GM18873 (cell line): ENCODE measurements around the gene MOCS3.

Experiments
- ATAC-seq: cut with Tn5 transposase; IDR thresholded peaks from one replicate; pipeline ENCODE4 v1.9.1; 2021; ENCODE audit warnings: mild to moderate bottlenecking, moderate library complexity, moderate number of reproducible peaks; ENCODE audit not compliant: unreplicated experiment, low FRiP score

The MOCS3 gene

DNA sequence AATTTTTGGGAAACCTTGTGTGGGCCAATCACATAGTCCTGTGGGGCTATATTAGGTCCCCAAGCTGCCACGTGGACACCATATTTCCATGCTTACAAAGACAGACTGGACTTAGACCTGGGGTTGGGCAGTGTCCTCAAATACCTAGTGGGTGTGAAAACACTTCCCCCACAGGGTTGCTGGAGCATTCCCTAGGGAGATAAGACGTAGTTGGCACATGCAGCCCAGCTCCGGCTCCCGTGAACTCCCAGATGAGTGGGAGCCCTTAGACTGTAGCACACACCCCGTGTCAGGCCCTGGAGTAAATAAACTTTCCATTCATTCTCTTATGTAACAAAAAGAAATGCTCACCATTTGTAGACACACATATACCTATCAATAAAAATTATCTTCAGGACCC is 50.1 kb downstream of the MOCS3 start:
- no peak for ATAC-seq

DNA sequence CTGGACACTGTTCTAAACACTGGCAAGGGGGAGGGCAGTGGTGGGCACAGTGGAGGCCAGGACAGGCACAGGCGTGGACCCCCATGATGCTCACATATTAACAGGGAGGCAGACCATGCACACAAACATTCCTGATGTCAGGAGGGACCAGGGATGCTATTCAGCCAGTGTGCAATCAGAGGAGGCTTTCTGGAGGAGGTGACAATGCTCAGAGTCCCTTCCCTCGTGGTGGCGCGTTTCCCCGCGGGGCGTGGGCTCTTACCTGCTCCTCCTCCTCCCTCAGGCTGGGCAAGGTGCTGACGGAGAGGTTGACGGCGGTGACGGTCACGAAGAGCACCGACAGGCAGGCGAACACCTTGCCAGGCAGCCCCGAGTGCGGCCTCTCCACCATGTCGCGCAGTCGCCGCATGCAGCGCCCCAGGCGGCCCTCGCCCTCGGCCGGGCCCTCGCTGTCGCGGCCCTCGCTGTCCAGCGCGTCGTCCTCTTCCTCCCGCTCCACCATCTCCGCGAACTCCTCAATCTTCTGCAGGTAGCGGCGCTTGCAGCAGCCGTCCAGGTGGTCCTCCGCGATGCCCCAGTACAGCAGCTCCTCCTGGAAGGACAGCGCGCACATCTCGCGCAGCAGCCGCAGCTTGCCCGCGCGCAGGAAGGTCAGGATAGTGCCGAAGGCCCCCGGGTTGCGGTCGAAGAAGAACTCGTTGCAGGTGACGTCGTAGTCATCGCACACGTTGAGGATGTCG is 50.9 kb downstream of the MOCS3 start:
- ATAC-seq = no peak

DNA sequence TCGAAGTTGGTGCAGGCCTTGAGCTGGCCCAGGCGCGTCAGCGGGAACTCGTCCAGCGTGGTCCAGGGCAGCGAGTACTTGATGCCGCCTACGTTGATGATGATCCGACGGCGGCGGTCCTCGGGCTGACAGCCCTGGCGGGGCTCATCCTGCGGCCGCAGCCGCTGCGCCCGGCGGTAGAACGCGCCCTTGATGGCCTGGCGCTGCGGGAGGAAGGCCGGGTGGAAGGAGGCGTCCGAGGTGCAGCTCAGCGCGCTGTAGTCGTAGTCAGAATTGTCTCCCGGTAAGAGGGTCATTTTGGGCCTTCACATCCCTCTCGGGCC is 51.4 kb downstream of the MOCS3 start:
- no peak for ATAC-seq

DNA sequence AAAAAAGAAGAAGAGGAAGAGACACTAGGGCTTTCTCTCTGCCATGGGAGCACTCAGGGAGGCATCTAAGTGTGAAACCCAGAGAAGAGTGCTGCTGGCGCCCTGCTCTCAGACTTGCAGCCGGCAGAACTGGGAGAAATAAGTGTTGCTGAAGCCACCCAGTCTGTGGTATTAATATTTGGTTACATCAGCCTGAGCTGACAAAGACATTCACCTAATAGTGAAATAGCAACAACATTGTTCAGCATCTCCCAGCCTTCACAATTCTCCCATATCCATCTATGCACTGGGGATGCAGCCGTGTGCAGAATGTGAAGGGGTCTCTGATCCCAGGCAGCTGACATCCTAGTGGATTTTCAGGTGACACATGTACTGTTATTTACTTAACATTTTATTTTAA is 52.3 kb downstream of the MOCS3 start:
- ATAC-seq = no peak

DNA sequence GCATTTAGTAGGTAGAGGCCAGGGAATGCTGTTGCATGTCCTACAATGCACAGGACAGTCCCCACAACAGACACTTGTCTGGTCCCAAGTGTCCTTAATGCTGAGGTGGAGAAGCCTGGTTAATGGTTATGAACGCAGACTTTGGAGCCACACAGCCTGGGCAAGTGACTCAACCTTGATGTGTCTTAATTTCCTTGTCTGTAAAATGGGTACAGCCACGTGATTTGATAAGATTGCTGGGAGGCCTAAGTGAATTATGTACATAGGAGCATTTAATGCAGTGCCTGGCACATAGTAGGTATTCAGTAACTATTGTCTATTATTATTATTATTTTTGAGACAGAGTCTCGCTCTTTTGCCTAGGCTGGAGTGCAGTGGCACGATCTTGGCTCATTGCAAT is 52.9 kb downstream of the MOCS3 start:
- no peak for ATAC-seq

DNA sequence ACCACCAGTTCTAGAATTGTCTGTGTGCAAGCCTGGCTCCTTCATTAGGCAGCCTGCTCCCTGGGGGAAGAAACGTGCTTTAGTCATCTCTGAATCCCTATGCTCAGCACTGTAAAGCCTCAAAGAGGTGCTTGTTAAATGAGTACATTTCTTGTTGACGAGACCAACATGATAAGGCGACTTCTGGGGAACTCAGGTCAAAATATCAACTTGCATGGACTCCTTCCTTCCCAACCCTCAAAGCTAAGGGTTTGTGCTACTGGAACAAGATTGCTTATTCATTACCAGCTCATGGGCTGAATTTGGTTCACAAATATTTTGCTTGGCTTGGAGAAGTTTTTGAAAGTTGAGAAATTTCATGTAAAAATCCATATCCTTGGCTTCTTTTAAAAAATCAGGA is 53.7 kb downstream of the MOCS3 start:
- no peak for ATAC-seq
